ENCODE measurements around the gene RGS6.

- TF ChIP-seq CTCF (IDR thresholded peaks at IDR 0.05; ENCODE audit: insufficient read depth, low read depth, low read length) (no peak), EZH2 (IDR thresholded peaks at IDR 0.05; ENCODE audit: insufficient read depth, low read length) (no peak)
These were observed 622.2 kb downstream of the RGS6 start for GRCh38 chr14:72554401-72554800.

Measured in astrocyte (in vitro differentiated cells and primary cell).